HL-60 (cell line): ENCODE results near the gene RRH.

Experiments
- DNase-seq, 2 experiments: peaks; one replicate each; pipeline ENCODE4 v3.0.0-alpha.2; 2010 to 2020; ENCODE audit warnings: low read depth in 1 of 2, low spot score in 1 of 2
- H3K27ac ChIP-seq: fragments of 250-450 bp; sonication (Bioruptor Pico); replicated peaks from 2 replicates; pipeline ENCODE4 v1.5.1; 2020; ENCODE audit warnings: mild to moderate bottlenecking, moderate library complexity
- H3K27me3 ChIP-seq: fragments of 250-450 bp; sonication (Bioruptor Pico); 2 replicates; pipeline ENCODE4 v1.5.1; 2021; ENCODE audit warnings: mild to moderate bottlenecking, moderate library complexity; ENCODE audit not compliant: insufficient read depth, poor library complexity, severe bottlenecking
- H3K4me3 ChIP-seq: replicated peaks from 2 replicates; pipeline ENCODE4 v1.5.1; 2011; ENCODE audit warnings: mild to moderate bottlenecking, control low read depth, low read length; ENCODE audit not compliant: insufficient read depth
- CTCF ChIP-seq: IDR thresholded peaks from one replicate; pipeline ENCODE4 v1.5.1; 2011; ENCODE audit warnings: low read length, control low read depth, inconsistent platforms; ENCODE audit not compliant: insufficient read depth
- GABPA ChIP-seq: IDR thresholded peaks from 2 replicates; pipeline ENCODE4 v1.6.1; 2012; ENCODE audit warnings: low read depth
- POLR2AphosphoS5 ChIP-seq: IDR thresholded peaks from 2 replicates; pipeline ENCODE4 v1.6.1; 2012; ENCODE audit warnings: low read depth
- REST ChIP-seq: IDR thresholded peaks from 2 replicates; pipeline ENCODE4 v1.6.1; 2012; ENCODE audit warnings: low read depth; ENCODE audit not compliant: insufficient replicate concordance
- SPI1 ChIP-seq: IDR thresholded peaks from 2 replicates; pipeline ENCODE4 v1.6.1; 2012; ENCODE audit warnings: low read depth, mild to moderate bottlenecking, borderline replicate concordance

RRH gene

GRCh38 chr4:109816082-109816442 is 11.7 kb upstream of the RRH start:
- Histone ChIP-seq H3K4me3 (peak overlapping the region; percentile 98), H3K27me3 (no peaks in the 10 kb centered on the region), H3K27ac (peak overlapping the region; percentile 94)
- peak in 1 of 2 experiments; percentile 28 for DNase-seq
- TF ChIP-seq REST: no peak
- no peak for TF ChIP-seq GABPA

- TF ChIP-seq GABPA (no peak), SPI1 (no peak)
- no peaks in the 10 kb centered on the region for H3K27me3 ChIP-seq
- no peak for DNase-seq
Observed at GRCh38 chr4:109816894-109817293, 10.9 kb upstream of the RRH start.

DNA sequence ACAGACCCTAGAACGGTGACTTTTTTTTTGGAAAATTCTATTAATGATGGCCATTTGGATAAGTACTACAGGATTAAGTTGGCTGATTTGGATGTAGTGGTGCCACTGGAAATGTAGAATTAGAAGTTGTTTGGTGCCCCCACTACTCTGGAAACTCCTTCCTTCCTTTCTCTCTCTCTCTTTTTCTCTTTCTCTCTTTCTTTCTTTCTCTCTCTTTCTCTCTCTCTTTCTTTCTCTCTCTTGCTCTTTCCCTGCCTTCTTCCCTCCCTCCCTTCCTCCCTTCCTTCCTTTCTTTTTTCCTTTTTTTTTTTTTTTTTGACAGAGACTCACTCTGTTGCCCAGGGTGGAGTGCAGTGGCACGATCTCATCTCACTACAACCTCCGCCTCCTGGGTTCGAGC is 9.5 kb upstream of the RRH start:
- Histone ChIP-seq H3K27me3 (no peaks in the 10 kb centered on the region), H3K4me3 (no peak overlapping the region), H3K27ac (no peak overlapping the region)
- DNase-seq: no peak
- TF ChIP-seq REST (no peak), POLR2AphosphoS5 (no peak), GABPA (no peak), SPI1 (no peak), CTCF (no peak)

More at GRCh38 chr4:109816894-109817293, 10.9 kb upstream of the RRH start:
- Histone ChIP-seq H3K4me3 (peak overlapping the region; percentile 98), H3K27ac (peak overlapping the region; percentile 94)

GRCh38 chr4:109820563-109820962 is 7.2 kb upstream of the RRH start:
- Histone ChIP-seq H3K27me3 (no peaks in the 10 kb centered on the region), H3K27ac (no peak overlapping the region), H3K4me3 (no peak overlapping the region)
- DNase-seq: no peak
- TF ChIP-seq GABPA (no peak), REST (no peak), CTCF (no peak), SPI1 (no peak), POLR2AphosphoS5 (no peak)
